GM19397 (cell line): ENCODE data around the gene MDM2.

Experiments used
- ATAC-seq: cut with Tn5 transposase; IDR thresholded peaks from one replicate; pipeline ENCODE4 v1.9.1; 2021; ENCODE audit warnings: mild to moderate bottlenecking, moderate library complexity; ENCODE audit not compliant: unreplicated experiment

Gene MDM2

GRCh38 chr12:68807576-68808387 is at the start of gene MDM2:
Gene MDM2, plus strand, starts transcription at chr12:68808177. Its CDS starts 301 bp downstream, at chr12:68808478.
- ATAC-seq: peak; percentile 82

DNA sequence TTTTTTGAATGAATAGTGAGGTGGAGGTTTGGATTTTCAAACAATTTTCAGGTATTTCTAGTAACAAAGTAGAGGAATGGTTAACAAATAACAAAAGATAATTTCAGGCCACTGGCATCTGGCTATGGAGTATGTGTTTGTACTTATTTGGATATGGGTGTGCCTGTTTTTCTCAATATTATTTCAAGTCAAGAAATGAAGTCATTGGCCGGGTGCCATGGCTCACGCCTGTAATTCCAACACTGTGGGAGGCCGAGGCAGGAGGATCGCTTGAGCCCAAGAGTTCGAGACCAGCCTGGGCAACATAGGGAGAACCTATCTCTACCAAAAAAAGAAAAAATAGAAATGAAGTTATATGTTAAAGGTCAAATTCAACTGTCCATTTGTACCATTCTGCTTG is 48.1 kb upstream of the MDM2 start:
- ATAC-seq: no peak

GRCh38 chr12:68760806-68761441 is 47.1 kb upstream of the MDM2 start:
- ATAC-seq: no peak

DNA sequence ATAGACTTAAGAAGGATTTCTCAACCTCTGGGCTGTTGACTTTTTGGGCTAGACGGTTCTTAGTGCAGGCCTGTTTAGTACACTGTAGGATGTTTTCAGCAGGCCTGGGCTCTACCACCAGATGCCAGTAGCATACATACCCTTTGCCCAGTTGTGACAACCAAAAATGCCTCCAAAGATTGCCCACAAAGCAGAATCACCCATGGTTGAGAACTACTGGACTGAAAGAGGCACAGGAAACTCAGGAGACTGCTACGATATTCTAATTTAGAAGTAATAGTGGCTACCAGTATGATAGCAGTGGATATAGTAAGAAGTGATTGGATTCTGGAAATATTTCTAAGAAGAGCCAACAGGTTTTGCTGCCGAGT is 46.5 kb upstream of the MDM2 start:
- no peak for ATAC-seq

DNA sequence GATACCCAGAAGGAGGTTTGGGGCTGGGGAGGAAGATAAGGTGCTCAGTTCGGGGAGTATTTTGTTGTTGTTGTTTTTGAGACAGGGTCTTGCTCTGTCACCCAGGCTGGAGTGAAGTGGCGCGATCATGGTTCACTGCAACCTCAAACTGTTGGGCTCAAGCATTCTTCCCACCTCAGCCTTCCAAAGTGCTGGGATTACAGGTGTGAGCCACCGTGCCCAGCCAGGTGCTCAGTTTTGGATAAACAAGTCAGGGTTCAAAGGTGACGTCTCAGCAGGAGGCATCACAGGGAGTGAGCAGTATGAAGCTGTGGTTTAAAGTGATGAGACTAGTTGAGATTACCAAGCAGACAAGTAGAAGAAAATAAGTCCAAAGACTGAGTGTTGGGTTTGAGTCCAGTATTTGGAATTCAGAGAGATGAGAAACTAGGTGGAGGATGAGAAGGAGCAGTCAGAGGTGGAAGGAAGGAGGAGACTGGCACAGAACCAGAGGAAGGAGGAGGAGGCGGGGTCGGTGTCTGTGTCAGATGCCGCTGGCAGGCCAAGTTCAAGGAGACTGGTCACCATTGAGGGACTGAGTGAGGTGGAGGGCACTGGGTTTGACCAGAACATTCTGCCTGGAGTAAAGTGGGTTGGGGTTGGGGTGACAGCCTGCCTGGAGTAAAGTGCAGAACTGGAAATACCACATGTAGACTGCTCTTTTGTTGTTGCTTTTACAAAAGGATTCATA is 45.9 kb upstream of the MDM2 start:
- no peak for ATAC-seq

GRCh38 chr12:68762691-68763090 is 45.3 kb upstream of the MDM2 start:
- no peak for ATAC-seq

DNA sequence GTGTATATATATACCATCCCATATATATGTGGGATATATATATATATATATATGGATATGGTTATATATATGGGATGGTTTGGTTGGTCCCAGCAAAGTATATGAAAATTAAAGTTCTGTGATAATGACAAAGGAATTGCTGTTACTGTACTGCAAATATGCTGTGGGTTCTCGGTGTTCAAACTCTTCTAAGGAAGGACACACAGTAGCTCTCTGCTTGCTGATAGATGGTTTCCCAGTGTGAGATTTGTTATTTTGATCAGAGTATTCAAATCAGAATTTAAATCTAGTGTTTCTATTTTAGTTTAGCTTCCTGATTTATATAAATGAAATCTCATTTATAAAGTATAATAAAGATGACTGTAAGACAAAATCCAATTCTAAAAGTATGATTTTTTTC is 42.3 kb upstream of the MDM2 start:
- no peak for ATAC-seq

DNA sequence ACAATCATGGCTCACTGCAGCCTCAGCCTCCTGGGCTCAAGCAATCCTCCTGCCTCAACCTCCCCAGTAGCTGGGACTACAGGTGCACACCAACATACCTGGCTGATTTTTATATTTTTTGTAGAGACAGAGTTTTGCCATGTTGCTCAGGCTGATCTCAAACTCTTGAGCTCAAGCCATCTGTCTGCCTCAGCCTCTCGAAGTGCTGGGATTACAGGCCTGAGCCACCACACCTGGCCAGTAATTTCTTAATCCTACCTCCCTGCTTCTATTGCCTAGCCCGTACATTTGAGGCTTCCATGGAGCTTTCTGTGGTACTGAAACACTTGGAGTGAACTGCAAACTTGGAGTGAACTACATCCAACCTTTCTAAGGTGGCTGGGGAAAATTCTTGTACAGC is 41.3 kb upstream of the MDM2 start:
- ATAC-seq: no peak

DNA sequence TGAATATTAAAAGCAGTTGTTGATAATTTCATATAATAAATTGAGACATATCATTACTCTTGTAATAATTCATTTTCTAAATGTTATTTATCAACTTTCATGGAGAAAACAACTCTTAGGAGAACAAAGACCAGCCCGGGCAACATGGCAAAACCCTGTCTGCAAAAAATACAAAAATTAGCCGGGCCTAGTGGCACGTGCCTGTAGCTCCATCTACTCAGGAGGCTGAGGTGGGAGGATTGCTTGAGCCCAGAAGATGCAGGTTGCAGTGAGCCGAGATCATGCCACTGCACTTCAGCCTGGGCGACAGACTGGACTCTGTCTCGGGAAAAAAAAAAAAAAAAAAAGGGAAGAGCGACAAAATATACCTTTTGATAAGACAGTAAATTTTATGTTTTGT is 40.8 kb upstream of the MDM2 start:
- no peak for ATAC-seq

DNA sequence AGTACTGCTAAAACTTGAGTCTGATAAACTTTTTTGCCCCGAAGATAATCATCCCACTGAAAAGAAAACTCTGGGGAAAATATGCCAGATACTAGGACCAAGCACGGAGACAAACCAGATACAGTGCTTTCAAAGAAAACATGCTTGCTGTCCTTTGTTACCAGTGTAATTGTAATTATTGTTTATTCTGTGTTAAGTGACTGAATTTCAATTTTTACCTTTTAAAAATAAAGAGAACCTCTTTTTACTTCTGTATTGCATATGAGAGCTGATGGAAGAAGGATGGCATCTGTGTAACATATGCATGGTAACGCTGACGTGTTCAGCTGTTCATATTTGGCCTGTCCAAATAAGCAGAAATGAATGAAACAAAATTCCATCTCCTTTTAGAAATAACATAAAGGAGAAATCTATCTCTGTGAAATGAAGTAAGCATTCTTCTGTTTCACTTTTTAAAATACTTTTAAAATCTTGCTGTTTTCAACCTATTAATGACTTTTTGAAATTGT is 39.5 kb upstream of the MDM2 start:
- ATAC-seq: no peak

GRCh38 chr12:68769941-68770340 is 38.0 kb upstream of the MDM2 start:
- no peak for ATAC-seq

GRCh38 chr12:68771223-68771925 is 36.6 kb upstream of the MDM2 start:
- ATAC-seq: no peak

DNA sequence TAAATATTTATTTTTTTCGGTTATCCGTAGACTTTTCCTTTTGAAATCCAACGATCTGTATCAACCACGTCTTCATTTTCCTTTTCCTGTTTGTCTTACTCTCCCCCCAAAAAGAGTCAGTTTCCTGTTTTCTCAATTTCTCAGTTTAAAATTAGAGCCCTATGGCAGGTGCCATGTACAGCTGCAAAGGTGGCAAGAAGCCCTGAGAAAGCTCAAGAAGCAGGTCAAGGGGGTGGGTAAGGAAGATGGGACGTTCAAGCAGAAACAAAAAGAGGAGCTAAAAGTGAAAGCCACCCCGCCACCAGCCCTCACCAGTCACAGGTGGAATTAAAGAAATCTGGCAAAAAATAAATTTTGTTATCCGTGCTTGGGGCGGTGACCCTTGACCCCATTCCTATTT is 35.3 kb upstream of the MDM2 start:
- peak; percentile 70 for ATAC-seq

GRCh38 chr12:68773582-68773981 is 34.4 kb upstream of the MDM2 start:
- ATAC-seq: no peak

DNA sequence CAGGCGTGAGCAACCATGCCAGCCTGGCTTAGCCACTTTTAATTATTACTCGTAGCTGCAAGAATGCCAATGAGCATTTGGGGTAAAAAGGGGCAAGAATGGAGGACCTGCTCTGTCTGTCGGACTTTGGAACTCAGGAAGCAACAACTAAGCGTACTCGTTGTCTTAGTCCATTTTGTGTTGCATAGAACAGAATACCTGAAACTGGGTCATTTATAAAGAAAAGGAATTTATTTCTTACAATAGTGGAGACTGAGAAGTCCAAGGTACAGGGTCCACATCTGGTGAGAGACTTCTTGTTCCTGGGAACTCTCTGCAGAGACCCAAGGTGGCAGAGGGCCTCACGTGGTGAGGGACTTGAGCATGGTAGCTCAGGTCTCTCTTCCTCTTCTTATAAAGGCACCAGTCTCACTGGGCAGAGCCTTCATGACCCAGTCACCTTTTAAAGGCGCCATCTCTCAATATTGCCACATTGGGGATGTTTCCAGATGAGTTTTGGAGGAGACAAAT is 32.8 kb upstream of the MDM2 start:
- no peak for ATAC-seq

GRCh38 chr12:68776976-68777610 is 30.9 kb upstream of the MDM2 start:
- no peak for ATAC-seq

GRCh38 chr12:68779280-68779679 is 28.7 kb upstream of the MDM2 start:
- no peak for ATAC-seq

DNA sequence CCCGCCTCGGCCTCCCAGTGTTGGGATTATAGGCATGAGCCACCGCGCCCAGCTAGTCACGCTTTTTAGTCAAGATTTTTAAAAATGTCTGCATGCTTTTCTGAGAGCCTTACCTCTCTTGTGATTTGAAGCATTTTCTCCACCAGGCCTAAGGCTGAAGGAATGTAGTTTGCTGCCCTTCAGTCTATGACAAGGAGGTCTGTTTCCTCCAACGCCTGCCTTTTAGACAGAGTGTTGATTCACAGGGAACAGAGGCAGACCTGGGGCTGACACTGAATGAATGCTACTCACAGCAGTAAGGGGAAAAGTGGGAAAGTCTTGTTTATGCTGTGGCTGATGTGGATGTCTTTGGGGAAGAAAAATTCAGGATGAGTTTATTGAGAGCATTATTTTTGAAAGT is 27.2 kb upstream of the MDM2 start:
- no peak for ATAC-seq

DNA sequence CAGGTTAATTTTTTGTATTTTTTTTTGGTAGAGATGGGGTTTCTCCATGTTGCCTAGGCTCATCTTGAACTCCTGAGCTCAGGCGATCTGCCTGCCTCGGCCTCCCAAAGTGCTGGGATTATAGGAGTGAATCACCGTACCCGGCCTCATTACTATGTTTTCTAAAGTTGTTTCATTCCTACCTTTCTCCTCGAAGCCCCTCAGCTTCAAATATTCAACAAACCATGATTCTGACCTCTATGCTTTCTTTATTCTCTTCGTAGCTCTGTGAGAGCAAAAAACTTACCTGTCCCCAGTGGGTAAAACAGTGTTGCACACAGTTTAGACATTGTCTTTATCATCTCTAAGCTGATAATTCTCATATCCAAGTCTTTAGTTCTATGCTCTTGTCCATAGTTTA is 26.2 kb upstream of the MDM2 start:
- ATAC-seq: no peak

DNA sequence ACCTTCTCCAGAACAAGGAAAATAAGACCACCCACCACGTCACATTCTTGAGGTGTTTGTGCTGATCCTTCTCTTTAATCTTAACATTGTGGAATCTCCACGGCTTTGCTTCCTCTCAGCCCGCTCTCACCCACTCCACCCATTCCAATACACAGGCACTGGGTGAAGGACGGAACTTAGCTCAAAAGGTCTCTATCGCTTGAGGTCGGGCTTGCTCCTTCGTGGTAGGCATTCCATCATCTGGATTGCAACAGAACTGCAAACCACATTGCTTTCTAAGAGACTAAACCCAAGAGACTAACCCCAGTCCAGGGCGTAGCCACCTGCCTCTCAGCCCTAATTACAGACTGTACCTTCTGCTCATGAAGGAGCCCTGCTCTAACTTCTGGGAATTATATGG is 24.0 kb upstream of the MDM2 start:
- no peak for ATAC-seq
